Mucosa of descending colon (tissue), 3 donors: ENCODE measurements around the gene ZNF91. TPM values are rescaled to one million over a fixed set of nuclear protein-coding genes. Genes with fewer than 3 reads are reported as not detected.

Experiments
- ATAC-seq: fragments of 200-7000 bp; cut with Tn5 transposase; one replicate; pipeline ENCODE4 v1.9.1; 2020; ENCODE audit warnings: mild to moderate bottlenecking, moderate library complexity
- DNase-seq, 3 donors: peaks; one replicate each; pipeline ENCODE4 v3.0.0-alpha.2; 2020
- H3K36me3 ChIP-seq: fragments of 200-600 bp; one replicate; pipeline ENCODE4 v1.8.0; 2021; ENCODE audit warnings: low read depth, mild to moderate bottlenecking
- H3K4me1 ChIP-seq: fragments of 200-600 bp; one replicate; pipeline ENCODE4 v1.8.0; 2021; ENCODE audit warnings: low read depth, mild to moderate bottlenecking
- H3K4me3 ChIP-seq: fragments of 200-600 bp; one replicate; pipeline ENCODE4 v1.8.0; 2021; ENCODE audit warnings: mild to moderate bottlenecking
- H3K9me3 ChIP-seq: fragments of 200-600 bp; one replicate; pipeline ENCODE4 v1.8.0; 2021; ENCODE audit warnings: mild to moderate bottlenecking
- CTCF ChIP-seq: fragments of 200-600 bp; IDR thresholded peaks from one replicate; pipeline ENCODE4 v1.8.0; 2022; ENCODE audit warnings: antibody characterized with exemption, mild to moderate bottlenecking
- intact Hi-C, 2 donors: fragments of 100-400 bp; cut with DNase I in 1 of 2; cut with micrococcal nuclease in 1 of 2; formaldehyde crosslinking; loops; one replicate each; pipeline versions ENCODE4 v1.11.0 to v1.11.1; 2022; cut with DNase I, micrococcal nuclease
- total RNA-seq, 3 donors: library from RNA; stranded (reverse); fragmentation: NEBNext Ultra II Directional in 2 of 3; extraction: Animal tissue kit (Norgen Biotek cat#: 25700) in 2 of 3; gene quantifications; one replicate each; pipeline versions ENCODE4 v1.2.1 to v1.2.4, GENCODE V29; 2021 to 2023
- donor health status: DM: no; HTN: no; CAD: no; lungs with moderate emphysema.
- donor health status: DM: no; HTN: no; CAD: no.
- donor health status: DM: no; HTN: yes; CAD: no.

Gene ZNF91
- total RNA-seq, 3 donors from 2014 or later = 77.3 to 140 (median 81.8) TPM

- no peak for TF ChIP-seq CTCF
- ATAC-seq = no peak
- peaks cover 2% of the 10 kb centered on the region for H3K9me3 ChIP-seq
- H3K4me3 ChIP-seq = no peak overlapping the region
- no peak for DNase-seq
- intact Hi-C loops = no loop called here
- H3K36me3 ChIP-seq = no peaks in the 10 kb centered on the region
- no peaks in the 10 kb centered on the region for H3K4me1 ChIP-seq
Measured at GRCh38 chr19:23318143-23318542, 77.1 kb downstream of the ZNF91 start.

- intact Hi-C loops = no loop called here
- no peak for TF ChIP-seq CTCF
- Histone ChIP-seq H3K4me1 (no peaks in the 10 kb centered on the region), H3K36me3 (no peaks in the 10 kb centered on the region), H3K4me3 (no peak overlapping the region), H3K9me3 (peaks cover 2% of the 10 kb centered on the region)
- ATAC-seq (no peak), DNase-seq (no peak)
Measured at GRCh38 chr19:23315286-23315685, 80.0 kb downstream of the ZNF91 start.

- no peaks in the 10 kb centered on the region for H3K9me3 ChIP-seq
- H3K4me1 ChIP-seq = no peaks in the 10 kb centered on the region
- DNase-seq = no peak
- no peak for ATAC-seq
- H3K4me3 ChIP-seq = no peak overlapping the region
- H3K36me3 ChIP-seq = no peaks in the 10 kb centered on the region
- TF ChIP-seq CTCF = no peak
- intact Hi-C loops = no loop called here
Measured at GRCh38 chr19:23314505-23315251, 80.6 kb downstream of the ZNF91 start.

GRCh38 chr19:23313196-23313595 lies 82.1 kb downstream of the ZNF91 start:
- ATAC-seq = no peak
- intact Hi-C loops = no loop called here
- Histone ChIP-seq H3K9me3 (no peaks in the 10 kb centered on the region), H3K36me3 (no peaks in the 10 kb centered on the region), H3K4me3 (no peak overlapping the region), H3K4me1 (no peaks in the 10 kb centered on the region)
- no peak for TF ChIP-seq CTCF
- DNase-seq = no peak

- intact Hi-C loops = no loop called here
- DNase-seq (no peak), ATAC-seq (no peak)
- Histone ChIP-seq H3K4me1 (no peaks in the 10 kb centered on the region), H3K4me3 (no peak overlapping the region), H3K36me3 (no peaks in the 10 kb centered on the region), H3K9me3 (no peaks in the 10 kb centered on the region)
- TF ChIP-seq CTCF = no peak
Measured at GRCh38 chr19:23312515-23312914, 82.8 kb downstream of the ZNF91 start.
